HG03108 (cell line): ENCODE measurements around the gene CALD1.

Experiments
- ATAC-seq: cut with Tn5 transposase; IDR thresholded peaks from one replicate; pipeline ENCODE4 v1.9.1; 2021; ENCODE audit warnings: moderate library complexity; ENCODE audit not compliant: unreplicated experiment

The CALD1 gene

GRCh38 chr7:134820778-134821177 is 41.3 kb downstream of the CALD1 start:
- ATAC-seq, result no peak

- no peak for ATAC-seq
Observed at GRCh38 chr7:134823400-134823799, 44.0 kb downstream of the CALD1 start.

GRCh38 chr7:134825666-134826065 is 46.2 kb downstream of the CALD1 start:
- ATAC-seq, result no peak

GRCh38 chr7:134826105-134826504 is 46.7 kb downstream of the CALD1 start:
- no peak for ATAC-seq

- ATAC-seq, result no peak
Observed at GRCh38 chr7:134827436-134827835, 48.0 kb downstream of the CALD1 start.

- no peak for ATAC-seq
Observed at GRCh38 chr7:134827889-134828288, 48.5 kb downstream of the CALD1 start.

- ATAC-seq, result no peak
Observed at GRCh38 chr7:134828361-134828760, 48.9 kb downstream of the CALD1 start.

GRCh38 chr7:134829380-134829986 is 50.0 kb downstream of the CALD1 start:
- no peak for ATAC-seq

GRCh38 chr7:134831862-134832261 is 52.4 kb downstream of the CALD1 start:
- no peak for ATAC-seq

- no peak for ATAC-seq
Observed at GRCh38 chr7:134832367-134832766, 52.9 kb downstream of the CALD1 start.

GRCh38 chr7:134834689-134835462 is 55.4 kb downstream of the CALD1 start:
- ATAC-seq, result no peak

- ATAC-seq, result no peak
Observed at GRCh38 chr7:134835463-134835823, 56.0 kb downstream of the CALD1 start.

- ATAC-seq, result no peak
Observed at GRCh38 chr7:134836447-134836846, 57.0 kb downstream of the CALD1 start.

GRCh38 chr7:134839298-134839697 is 59.9 kb downstream of the CALD1 start:
- ATAC-seq, result no peak

GRCh38 chr7:134842062-134842461 is 62.6 kb downstream of the CALD1 start:
- ATAC-seq, result no peak

- ATAC-seq, result no peak
Observed at GRCh38 chr7:134842886-134843430, 63.5 kb downstream of the CALD1 start.

- no peak for ATAC-seq
Observed at GRCh38 chr7:134844200-134844599, 64.8 kb downstream of the CALD1 start.

- ATAC-seq, result no peak
Observed at GRCh38 chr7:134845461-134845860, 66.0 kb downstream of the CALD1 start.

- no peak for ATAC-seq
Observed at GRCh38 chr7:134847851-134848588, 68.6 kb downstream of the CALD1 start.

GRCh38 chr7:134850066-134850465 is 70.6 kb downstream of the CALD1 start:
- no peak for ATAC-seq

- no peak for ATAC-seq
Observed at GRCh38 chr7:134851141-134851540, 71.7 kb downstream of the CALD1 start.

- ATAC-seq, result no peak
Observed at GRCh38 chr7:134852625-134853024, 73.2 kb downstream of the CALD1 start.
